Glomerular endothelial cell (primary cell): ENCODE results near the gene SMIM38. TPM values are rescaled to one million over a fixed set of nuclear protein-coding genes. Genes with fewer than 3 reads are reported as not detected.

Source experiments
- DNase-seq: peaks from one replicate; pipeline ENCODE4 v3.0.0-alpha.2; 2011; ENCODE audit warnings: low read depth, low spot score; ENCODE audit errors: extremely low read depth
- total RNA-seq: library from RNA; depleted of rRNA; stranded (reverse); fragments of >200 nt; gene quantifications from 2 replicates; pipeline ENCODE4 v1.2.3, GENCODE V29; 2015

The SMIM38 gene
- total RNA-seq, 1 donor from 2014 or later: not detected

DNA sequence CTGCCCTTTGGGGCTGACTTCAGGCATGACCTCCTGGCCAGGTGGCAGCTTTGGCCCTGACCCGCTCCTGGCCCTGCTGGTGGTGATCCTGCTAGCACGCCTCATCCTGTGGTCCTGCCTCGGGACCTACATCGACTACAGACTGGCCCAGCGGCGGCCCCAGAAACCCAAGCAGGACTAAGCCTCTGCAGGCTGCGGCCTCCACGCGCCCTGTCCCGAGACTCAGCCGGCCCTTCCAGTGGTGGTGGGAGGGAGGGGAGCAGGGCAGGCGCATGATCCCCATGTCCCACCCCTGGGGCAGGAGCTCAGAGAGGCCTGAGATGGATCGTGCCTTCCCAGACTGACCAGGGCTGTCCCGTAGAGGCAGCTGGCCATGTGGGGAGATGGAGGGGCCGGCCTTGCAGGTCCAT lies 2.1 kb downstream of the SMIM38 start:
- DNase-seq: no peak

DNA sequence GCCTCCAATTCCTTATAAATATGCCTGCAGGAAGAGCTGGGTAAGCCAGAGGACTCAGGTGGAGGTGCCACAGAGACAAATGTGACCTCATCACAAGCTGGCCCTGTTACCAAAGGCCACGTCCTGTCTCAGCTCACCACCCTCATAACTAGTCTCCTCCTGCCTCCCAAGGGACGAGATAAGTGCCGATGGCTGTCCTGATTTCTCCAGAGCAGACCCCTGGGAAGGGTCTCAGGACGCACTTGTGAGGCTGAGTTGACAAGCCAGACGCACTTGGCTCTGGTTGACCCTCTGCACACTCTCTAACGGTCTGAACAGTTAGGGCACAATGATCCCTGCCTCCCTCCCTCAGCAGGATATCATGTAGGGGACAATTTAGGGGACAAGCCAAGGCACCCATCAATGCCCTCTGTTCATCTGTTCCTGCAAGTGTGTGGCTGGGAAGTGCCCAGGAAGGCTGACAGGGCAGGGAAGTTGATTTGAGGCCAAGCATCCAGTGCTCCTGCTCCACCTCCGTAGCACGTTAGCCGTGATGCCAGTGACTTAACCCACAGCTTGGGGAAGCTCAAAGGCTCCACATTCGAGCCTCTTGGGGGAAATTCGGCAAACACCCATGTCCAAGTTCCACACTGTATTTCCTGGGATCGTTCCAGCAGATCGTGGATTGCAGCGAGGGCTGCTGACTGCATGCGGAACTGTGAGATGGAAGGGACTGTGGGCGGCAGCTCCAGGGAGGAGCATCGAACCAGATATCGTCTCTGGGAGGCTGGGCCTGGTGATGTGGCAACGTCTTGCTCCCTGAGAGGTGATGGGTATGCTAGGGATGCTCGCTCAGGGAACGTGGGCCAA lies 2.8 kb downstream of the SMIM38 start:
- no peak for DNase-seq

DNA sequence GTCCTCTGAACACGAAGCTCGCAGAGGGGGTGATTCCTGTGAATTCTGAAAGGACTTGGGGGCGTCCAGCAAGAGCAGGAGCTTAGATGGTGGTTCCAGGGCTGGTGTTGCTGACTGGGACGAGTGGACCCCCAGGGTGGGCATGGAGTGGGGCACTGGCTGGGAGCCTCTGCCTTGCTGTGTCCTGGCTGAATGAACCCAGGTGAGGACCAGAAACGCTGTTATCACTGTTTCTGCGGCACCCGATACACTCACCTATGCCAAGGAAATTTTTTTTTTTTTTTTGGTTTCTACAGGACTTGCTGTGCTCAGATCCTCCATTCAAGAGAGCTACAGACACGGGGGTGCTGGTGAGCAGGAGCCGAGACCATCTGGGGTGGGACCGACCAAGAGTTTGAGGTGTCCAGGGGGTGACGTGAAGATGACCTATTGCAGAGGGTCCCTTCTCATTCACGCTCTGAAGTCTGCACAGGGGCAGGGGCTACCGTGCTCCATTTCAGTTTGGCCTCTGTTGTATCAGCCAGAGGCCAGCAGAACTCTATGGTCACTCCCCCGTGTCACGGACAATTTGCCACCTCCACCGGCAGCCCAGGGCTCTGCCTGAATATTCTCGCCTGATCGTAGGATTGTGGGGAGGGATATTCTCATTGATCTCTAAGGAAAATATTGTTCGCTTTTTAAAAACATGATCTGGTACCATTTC lies 3.6 kb downstream of the SMIM38 start:
- no peak for DNase-seq

DNA sequence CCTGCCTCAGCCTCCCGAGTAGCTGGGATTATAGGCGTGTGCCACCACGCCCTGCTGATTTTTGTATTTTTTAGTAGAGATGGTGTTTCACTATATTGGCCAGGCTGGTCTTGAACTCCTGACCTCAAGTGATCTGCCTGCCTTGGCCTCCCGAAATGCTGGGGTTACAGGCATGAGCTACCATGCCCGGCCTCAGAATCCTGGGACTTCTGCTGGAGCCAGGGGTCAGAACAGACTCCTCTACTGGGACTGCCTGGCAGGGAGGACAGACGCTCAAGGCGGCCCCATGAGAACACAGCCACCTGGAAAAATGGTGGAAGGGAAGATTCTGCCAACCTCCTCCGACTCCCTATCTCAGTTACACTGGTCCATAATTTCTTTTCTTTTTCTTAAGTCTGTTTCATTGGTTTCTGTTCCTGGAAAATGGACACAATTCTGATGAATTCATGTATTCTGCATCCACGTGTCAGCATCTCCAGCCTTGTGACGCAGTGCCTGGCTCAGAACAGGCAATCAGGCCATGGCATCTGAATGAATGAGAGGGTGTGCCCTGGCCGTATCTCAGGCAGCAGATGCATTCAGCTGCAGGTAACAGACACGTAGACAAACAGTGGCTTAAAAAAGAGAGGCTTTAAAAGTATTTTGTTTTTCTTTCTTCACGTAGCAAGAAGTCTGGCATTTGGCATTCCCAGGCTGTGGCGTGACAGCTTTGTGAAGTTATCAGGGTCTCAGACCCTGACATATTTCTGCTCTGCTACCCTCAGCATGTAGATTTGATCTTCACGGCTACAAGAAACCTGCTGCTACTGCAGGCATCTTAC lies 4.8 kb downstream of the SMIM38 start:
- no peak for DNase-seq

DNA sequence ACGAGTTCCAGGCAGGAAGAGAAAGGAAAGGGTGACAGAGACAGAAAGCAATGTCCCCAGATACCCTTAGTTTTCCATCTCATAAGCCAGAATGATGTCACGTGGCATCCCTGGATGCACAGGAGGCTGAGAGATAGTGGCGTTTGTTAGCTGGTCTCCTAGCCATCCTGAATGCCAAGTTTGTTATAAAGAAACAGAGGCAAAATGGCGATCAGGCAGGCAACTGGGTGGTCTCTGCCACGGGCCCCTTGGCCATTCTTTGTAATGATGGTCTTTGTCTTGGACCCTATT lies 5.3 kb downstream of the SMIM38 start:
- no peak for DNase-seq

DNA sequence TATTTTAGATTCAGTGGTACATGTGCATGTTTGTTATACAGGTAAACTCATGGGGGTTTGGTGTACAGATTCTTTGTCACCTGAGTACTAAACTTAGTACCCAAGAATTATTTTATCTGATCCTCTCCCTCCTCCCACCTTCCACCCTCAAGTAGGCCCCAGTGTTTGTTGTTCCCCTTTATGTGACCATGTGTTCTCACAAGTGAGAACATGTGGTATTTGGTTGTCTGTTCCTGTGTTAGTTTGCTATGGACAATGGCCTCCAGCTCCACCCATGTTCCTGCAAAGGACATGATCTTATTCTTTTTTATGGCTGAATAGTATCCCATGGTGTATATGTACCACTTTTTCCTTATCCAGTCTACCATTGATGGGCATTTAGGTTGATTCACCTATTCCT lies 6.8 kb downstream of the SMIM38 start:
- no peak for DNase-seq

DNA sequence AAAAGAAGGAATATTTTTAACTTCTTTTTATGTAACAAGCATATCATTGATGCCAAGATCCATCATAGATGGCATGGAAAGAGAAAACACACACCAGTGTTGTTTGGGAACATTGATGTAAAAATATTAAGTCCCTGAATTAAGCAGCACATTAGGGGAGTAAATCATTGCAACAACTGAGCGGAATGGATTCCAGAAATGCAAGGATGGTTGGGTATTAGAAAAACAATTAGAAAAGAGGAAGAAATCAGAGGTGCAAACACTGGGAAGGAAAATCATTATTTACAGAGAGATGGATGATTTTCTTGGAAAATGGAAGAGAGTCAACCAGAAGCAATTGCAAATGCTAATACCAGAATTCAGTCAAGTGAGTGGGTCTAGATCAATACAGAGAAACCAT lies 8.1 kb downstream of the SMIM38 start:
- no peak for DNase-seq

DNA sequence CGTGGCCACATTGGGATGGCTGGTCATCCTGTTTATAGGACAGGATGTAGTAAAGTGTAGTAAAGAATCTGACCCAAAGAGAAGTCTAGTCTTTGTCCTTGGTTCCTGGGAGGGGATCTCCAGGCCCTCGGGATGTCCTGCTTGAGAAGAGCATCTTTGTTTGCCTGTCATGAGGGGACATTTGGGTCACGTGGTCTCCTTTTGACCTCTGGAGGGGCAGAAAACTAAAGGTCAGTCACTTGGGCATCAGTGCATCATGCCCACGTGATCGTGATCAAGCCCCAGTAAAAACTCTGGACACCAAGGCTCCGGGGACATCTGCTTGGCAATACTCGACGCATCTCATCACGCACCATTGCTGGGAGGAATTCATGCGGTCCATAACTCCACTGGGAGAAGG lies 9.1 kb downstream of the SMIM38 start:
- DNase-seq: no peak

DNA sequence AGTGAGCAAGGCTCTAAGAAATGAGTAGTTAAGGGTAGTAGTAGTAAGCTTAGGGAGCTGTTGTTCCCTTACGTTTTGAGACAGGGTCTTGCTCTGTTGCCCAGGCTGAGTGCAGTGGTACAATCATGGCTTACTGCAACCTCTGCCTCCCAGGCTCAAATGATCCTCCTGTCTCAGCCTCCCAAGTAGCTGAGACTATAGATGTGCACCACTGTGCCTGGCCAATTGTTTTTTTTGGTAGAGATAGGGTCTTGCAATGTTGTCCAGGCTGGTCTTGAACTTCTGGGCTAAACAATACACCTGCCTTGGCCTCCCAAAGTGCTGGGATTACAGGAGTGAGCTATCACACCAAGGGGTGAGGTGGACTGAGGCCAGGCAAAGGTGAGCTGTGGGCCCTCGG lies 10.0 kb downstream of the SMIM38 start:
- DNase-seq: no peak

DNA sequence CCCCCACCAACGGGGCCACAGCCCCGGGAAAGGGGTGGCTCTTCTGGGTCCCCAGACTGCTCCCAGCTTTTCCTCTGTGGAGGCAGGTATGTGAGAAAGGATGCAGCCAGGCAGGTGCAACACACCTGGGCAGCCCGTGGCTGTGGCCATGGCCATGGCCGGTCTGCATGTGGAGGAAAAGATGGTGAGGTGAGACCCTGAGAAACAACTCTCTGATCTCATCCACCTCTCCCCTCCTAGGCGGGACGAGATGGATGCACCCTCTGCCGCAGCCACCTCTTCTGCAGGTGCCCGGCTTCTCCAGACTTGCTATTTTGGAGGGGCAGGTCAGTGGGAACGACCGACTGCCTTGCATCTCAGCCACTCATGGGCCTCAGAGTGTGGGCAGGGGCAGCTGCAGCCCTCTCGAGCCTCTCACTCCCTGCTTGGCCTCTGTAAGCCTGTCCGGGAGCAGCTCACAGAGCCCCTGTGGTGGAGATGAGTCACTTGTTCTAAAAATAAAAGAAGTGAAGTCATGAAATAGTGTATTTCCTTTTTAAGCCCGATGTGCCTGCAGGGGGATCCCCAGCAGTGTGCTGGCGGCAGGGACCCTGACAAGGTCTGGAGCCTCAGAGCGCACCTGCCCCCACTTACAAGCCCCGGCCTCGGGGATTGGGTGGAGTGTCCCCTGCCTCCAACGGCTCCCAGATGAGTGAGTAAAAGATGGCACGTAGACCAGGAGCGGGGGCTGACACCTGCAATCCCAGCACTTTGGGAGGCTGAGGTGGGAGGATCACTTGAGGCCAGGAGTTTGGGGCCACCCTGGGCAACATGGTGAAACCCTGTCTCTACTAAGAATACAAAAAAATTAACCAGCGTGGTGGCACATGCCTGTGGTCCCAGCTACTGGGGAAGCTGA lies 10.7 kb downstream of the SMIM38 start:
- peak; percentile 33 for DNase-seq

DNA sequence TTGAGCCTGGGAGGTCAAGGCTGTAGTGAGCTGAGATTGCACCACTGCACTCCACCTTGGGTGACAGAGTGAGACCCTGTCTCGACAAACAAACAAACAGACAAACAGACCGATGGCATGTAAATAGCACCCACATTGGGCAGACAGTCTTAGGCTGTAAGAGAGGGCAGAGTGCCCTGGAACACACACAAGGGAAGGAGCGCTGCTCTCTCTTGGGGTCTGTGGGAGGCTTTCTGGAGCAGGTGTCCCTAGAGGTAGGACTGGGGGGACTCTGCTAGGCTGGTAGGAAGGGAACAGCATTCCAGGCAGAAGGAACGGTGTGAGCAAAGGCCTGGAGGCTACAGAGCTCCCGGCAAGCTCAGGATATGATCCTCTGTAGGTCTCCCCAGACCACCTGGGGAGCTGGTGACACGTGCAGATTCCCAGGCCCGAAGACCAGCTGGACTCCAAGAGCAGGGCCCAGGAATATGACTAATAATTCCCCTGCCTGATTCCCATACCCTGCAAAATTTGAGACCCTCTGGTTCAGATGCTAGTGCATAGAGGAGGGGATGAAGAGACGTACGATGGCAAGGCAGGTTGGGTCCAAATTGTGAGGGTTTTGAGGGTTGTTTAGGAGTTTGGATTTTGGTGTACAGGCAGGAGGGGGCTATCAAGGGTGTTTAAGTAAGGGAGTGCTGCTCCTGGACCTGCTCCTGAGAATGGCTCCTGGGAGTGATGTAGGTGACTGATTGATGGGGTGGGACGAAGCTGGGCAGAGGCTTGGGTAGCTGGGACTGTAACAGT lies 11.6 kb downstream of the SMIM38 start:
- DNase-seq: no peak

DNA sequence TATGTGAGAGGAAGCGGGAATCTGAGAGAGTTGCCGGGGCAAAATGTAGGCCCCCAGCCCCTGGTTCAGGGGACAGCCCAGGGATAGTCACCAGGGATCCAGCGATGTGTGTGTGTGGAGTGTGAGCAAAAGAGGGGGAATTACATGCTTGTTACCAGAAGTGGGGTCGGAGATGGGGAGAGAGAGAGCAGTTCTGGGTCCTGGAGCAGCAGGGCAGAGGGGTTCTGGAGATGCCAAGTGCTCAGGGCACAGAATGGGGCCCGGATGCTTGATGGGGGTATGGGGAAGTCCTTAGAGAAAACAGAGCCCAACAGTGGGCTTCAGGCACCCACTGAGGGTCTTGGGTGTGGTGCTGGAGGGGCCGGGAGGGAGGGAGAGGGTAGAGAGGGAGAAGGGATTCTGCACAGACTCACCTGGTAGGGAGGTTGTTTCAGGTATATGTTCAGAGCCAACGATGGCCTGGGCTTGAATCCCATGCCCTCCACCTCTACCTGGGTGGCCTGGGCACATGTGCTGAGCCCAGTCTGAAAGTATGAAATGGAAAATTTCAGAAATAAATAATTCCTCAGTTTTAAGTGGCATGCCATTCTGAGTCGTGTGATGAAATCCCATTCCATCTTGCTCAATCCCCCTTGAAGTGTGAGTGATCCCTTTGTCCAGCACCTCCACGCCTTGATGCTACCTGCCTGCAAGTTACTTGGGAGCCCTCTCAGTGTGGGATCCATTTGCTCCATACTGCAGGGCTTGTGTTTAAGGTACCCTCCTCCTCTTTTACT lies 12.4 kb downstream of the SMIM38 start:
- no peak for DNase-seq

DNA sequence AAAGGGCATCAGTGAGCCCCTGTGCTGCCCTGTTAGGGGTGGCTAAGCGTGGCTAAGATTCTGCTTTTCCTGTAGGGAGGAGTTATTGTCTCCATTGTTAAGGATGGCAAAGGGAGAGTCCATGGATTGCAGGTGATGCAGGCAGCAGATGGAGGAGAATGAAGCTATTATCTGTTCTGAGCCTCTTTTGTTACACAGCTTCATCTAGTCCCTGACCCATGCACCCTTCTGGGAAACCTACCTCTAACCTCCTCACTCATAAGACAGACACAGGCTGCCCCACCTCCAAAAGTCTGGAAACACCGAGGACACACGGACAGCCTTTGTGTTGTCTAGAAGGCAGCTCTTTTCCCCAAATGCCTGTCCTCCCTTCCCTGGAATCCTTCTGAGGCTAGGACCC lies 13.7 kb downstream of the SMIM38 start:
- DNase-seq: no peak

DNA sequence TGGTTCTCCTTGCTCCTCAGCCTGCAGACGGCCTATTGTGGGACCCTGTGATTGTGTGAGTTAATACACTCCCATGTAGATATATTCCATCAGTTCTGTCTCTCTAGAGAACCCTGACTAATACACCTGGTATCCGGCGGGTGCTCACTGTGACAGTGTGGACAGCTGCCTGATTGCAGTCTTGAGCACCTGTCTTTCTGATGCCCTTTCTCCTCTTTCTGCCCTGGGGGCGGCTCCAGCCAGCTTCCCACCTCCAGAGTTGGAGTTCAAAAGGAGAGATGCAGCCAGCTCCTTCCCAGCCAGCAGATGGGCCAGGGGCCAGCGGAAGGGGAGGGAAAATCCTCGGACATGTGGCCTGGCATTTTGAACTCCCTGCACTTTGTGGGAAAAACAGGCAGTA lies 15.0 kb downstream of the SMIM38 start:
- DNase-seq: no peak

DNA sequence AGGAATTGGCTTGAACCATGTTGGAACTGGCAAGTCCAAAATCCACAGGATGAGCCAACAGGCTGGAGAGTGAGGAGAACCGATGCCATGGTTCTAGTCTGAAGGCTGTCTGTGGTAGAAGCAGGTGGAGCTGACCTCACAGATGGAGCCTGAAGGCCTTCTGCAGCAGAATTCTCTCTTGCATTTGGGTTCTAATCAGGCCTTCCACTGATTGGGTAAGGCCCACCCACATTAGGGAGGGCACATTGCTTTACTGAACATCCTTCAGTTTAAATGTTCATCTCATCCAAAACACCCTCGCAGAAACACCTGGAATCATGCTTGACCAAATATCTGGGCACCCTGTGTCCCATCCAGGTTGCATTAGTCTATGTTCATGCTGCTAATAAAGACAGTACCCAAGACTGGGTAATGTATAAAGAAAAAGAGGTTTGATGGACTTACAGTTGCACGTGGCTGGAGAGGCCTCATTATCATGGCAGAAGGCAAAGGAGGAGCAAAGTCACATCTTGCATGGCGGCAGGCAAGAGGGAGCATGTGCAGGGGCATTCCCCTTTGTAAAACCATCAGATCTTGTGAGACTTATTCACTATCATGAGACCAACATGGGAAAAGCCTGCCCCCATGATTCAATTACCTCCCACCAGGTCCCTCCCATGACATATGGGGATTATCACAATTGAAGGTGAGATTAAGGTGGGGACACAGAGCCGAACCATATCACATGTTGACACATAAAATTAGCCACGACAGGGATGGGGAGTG lies 15.9 kb downstream of the SMIM38 start:
- DNase-seq: no peak

DNA sequence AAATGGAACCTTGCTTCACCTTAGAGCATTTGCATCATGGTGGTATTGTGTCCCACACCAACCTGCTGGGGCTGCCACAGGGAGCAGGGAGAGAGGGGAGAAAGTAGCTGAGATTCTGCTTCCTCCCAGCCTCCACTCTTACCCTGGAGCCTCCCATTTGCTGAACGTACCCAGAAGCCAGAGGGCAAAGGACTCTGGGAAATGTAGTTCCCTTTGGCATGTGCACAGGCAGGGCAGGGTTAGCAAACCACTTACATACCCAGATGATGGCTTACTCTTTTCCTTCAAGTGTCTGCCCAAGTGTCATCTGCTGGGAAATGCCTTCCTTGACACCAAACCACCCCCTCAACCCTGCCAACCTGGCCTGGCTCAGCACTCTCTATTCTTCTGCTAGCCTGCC lies 16.9 kb downstream of the SMIM38 start:
- DNase-seq: no peak

DNA sequence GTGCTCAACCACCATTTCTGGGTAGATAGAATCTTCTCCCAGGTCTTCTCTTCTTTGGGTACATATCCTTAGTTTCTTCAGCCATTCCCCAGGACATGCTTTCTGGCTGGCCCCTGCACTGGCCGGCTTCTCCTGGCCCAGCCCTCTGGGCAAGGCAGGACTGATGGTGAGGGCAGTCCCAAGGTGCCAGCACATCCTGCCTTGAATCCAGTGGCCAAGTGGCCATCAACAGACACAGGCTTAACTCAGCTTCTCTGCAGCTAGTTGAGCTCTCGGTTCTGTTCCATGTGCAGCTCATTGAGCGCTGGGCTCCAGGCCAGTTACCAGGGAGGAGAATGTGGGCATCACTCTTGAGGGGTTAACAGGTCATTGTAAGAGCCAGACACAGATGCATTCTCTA lies 17.6 kb downstream of the SMIM38 start:
- DNase-seq: no peak

DNA sequence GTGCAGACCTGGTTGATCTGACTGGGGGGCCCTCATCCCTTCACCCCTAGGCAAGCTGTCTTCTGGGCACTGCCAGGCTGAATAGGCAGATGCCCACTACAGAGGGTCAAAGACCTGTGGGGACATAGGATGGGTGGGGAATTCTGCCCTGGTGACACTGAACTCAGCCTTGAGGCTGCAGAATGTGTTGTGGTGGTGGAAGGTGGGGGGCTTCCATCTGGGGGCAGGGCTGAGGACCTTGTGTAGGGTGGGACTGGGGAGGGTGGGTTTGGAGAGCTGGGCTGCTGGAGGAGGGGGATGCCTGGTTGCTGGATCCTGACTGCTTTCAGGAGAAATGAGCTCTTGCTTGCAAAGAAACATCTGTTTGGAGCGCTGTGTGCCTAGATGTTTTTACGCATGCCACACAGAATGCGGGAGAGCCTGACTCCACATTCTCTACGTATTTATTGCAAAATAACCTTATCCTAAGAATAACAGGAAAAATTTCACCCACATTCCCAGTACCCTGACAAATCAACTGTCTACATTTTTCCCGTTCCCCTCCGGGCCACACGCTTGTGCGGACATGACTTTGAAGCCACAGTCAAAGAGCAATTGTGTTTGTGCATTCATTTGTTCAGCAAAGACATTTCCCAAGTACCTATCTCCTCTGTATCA lies 18.3 kb downstream of the SMIM38 start:
- DNase-seq: no peak
